HPDE6-E6E7 (cell line): ENCODE measurements around the gene HEXIM2.
"Not testable (repeated sequence)": the region's sequence is repeated elsewhere in the genome, so short reads cannot be mapped to it uniquely, and the experiment has no call there.

Experiments used
- DNase-seq: peaks from one replicate; pipeline ENCODE4 v3.0.0; 2011; ENCODE audit warnings: missing footprints; ENCODE audit errors: extremely low spot score

Gene HEXIM2

GRCh38 chr17:45161288-45162024, at the start of gene HEXIM2:
HEXIM2 (plus strand) TSS chr17:45161875; CDS start chr17:45162794, 919 bp downstream.
- DNase-seq: peak; percentile 93

- no peak for DNase-seq
Observed at GRCh38 chr17:45112559-45113423, 48.9 kb upstream of the HEXIM2 start.

- DNase-seq: no peak
Observed at GRCh38 chr17:45113424-45113754, 48.3 kb upstream of the HEXIM2 start.

- no peak for DNase-seq
Observed at GRCh38 chr17:45114117-45114932, 47.4 kb upstream of the HEXIM2 start.

GRCh38 chr17:45115015-45115625, 46.6 kb upstream of the HEXIM2 start:
- DNase-seq: no peak

- DNase-seq: no peak
Observed at GRCh38 chr17:45115871-45116270, 45.8 kb upstream of the HEXIM2 start.

- no peak for DNase-seq
Observed at GRCh38 chr17:45116434-45117016, 45.1 kb upstream of the HEXIM2 start.

- DNase-seq: no peak
Observed at GRCh38 chr17:45117334-45117733, 44.3 kb upstream of the HEXIM2 start.

- no peak for DNase-seq
Observed at GRCh38 chr17:45117848-45118646, 43.6 kb upstream of the HEXIM2 start.

- DNase-seq: no peak
Observed at GRCh38 chr17:45118691-45119090, 43.0 kb upstream of the HEXIM2 start.

- DNase-seq: no peak
Observed at GRCh38 chr17:45119964-45120363, 41.7 kb upstream of the HEXIM2 start.

GRCh38 chr17:45120558-45120957, 41.1 kb upstream of the HEXIM2 start:
- DNase-seq: no peak

GRCh38 chr17:45121055-45121454, 40.6 kb upstream of the HEXIM2 start:
- no peak for DNase-seq

GRCh38 chr17:45123076-45123770, 38.5 kb upstream of the HEXIM2 start:
- no peak for DNase-seq

GRCh38 chr17:45123930-45124796, 37.5 kb upstream of the HEXIM2 start:
- DNase-seq: peak; percentile 95

GRCh38 chr17:45124797-45125122, 36.9 kb upstream of the HEXIM2 start:
- not testable (repeated sequence) for DNase-seq

GRCh38 chr17:45125509-45125908, 36.2 kb upstream of the HEXIM2 start:
- no peak for DNase-seq

- DNase-seq: no peak
Observed at GRCh38 chr17:45127207-45127547, 34.5 kb upstream of the HEXIM2 start.
